RCC 7860 (cell line): ENCODE results near the gene RPUSD3.
A peak's percentile ranks its signal among the peaks of the same experiment; 100 is the strongest.

Experiments
- DNase-seq: peaks from one replicate; pipeline ENCODE4 v3.0.0-alpha.2; 2015; ENCODE audit warnings: low spot score
- FAIRE-seq: peaks from 2 replicates; lab custom pipeline; 2012; peaks lifted over from hg19 to GRCh38; lab: Jason Lieb, UNC

The RPUSD3 gene

DNA sequence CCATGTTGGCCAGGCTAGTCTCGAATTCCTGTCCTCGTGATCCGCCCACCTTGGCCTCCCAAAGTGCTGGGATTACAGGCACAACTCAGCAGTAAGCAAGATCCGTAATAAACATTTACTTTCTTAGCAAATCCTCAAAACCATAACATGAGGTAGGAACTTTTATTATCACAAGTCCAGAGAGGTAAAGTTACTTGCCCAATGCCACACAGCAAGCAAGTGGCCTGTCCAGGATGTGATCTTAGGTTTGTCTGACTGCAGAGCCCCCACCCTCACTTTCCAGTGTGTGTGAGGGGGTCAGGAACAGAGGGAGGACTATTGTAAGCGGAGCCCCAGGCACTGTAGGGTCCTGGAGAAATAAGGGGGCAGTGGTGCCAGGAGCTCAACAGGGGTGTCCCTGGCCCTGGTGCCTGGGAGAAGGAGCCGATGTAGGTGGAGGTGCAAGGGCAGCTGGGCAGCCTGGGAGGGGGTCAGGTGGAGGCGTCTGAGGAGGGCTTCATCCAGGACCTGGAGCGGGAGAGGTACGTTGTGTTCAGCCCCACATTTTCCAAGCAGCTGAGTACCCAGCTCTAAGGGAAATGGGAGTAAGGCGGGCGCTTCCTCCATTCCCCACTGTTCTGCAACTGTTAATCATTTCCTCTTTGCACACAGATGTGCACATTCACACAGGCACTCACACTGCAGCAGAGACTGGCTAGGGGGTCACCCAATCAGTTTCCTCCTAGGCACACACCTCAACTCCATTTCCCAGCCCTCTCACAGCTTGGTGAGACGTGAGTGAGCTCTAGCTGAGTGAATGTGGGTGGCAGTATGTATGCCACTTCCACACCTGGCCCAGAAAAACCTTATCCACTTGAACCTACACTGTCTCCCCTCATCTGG, 5.9 kb downstream of the RPUSD3 start:
- no peak for DNase-seq
- FAIRE-seq = no peak

DNA sequence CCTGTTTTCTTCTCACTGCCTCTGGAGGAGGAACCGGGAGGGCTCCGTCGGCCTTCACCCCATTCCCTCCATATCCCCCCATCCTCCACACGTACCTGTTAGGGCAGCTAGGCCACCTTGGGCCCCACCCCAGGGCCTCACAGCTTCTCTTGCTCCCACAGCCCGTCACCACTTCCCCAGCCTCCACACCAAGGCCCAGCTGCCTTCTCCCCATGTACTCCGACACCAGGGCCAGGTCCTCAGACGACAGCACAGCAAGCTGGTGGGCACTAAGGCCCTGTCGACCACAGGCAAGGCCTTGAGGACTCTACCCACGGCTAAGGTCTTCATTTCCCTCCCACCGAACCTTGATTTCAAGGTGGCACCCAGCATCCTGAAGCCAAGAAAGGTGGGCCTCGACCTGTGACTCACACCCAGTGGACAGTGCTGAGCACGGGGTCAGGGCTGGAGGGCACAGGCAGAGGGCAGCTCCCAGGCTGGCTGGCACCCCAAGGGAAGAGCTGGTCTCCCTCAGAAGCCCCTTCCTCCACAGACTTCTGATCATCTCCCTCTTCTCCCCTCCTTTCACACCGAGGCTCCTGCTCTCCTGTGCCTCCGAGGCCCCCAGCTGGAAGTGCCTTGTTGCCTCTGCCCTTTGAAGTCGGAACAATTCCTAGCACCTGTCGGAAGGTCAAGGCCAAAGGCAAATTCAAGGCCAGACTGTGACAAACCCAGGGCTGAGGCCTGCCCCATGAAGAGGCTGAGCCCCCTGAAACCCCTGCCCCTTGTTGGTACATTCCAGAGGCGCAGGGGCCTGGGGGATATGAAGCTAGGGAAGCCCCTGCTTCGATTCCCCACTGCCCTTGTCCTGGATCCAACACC, 9.1 kb downstream of the RPUSD3 start:
- no peak for FAIRE-seq
- DNase-seq = no peak

DNA sequence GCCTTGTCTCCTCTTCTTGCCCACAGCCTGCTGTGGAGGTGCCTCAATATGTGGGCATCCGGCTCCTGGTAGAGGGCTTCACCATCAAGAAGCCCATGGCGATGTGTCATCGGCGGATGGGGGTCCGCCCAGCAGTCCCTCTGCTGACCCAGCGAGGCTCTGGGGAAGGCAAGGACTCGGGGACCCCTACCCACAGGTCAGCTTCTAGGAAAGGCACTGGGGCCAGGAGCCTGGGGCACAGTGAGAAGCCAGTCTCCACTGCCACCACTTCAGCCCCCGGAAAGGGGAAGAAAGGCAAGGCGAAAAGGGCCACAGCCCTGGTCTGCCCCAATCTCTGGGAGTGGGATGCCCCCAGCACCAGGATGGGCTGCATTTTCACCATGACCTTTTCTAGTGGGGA, 10.7 kb downstream of the RPUSD3 start:
- FAIRE-seq (no peak), DNase-seq (no peak)

DNA sequence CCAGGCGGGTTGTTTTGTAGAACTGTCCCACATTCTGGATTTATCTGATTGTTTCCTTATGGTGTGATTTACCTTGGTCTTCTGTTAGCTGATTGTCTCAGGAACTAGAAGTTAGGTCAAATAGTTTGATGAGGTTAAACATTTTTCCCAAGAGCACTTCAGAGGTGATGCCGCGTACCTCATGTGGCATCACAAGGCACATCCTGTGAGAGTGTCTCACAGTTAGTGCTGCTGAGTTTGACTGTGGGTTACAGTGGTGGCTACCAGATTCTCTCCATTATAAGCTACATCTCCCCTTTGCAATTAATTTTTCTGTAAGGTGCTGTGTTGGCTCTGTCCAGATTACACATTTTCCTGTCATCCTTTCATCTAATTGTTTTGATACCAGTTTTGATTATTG, 12.6 kb downstream of the RPUSD3 start:
- FAIRE-seq = no peak
- no peak for DNase-seq

DNA sequence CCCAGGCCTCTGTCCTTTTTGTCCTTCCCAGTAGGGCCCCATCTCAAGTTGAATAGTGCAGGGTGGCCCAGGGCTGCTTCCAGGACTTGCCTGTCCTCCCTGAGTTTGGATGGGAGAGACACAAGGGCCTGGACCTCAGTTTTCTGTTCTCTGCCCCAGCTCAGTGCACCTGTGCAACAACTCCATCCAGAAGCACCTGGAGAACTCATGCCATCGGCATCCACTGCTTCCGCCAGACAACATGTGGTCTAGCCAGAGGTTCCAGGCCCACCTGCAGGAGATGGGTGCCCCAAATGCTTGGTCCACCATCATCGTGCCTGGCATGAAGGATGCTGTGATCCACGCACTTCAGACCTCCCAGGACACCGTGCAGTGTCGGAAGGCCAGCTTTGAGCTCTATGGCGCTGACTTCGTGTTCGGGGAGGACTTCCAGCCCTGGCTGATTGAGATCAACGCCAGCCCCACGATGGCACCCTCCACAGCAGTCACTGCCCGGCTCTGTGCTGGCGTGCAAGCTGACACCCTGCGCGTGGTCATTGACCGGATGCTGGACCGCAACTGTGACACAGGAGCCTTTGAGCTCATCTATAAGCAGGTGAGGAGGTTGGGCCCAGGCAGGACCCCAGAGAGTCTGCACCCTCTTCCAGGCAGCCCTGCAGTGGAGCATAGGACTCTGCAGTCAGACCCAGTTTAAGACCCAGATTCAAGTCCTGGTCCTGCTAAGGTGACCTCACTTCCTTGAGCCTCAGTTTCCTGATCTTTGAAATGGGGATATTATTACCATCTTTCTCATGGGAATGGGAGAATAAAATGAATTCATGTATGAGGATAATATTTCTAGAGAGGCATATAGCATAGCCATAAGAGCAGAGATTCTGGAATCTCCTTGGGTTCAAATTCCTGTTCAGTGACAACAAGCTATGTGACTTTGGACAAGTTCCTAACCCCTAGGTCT, 14.7 kb downstream of the RPUSD3 start:
- DNase-seq (no peak), FAIRE-seq (no peak)

DNA sequence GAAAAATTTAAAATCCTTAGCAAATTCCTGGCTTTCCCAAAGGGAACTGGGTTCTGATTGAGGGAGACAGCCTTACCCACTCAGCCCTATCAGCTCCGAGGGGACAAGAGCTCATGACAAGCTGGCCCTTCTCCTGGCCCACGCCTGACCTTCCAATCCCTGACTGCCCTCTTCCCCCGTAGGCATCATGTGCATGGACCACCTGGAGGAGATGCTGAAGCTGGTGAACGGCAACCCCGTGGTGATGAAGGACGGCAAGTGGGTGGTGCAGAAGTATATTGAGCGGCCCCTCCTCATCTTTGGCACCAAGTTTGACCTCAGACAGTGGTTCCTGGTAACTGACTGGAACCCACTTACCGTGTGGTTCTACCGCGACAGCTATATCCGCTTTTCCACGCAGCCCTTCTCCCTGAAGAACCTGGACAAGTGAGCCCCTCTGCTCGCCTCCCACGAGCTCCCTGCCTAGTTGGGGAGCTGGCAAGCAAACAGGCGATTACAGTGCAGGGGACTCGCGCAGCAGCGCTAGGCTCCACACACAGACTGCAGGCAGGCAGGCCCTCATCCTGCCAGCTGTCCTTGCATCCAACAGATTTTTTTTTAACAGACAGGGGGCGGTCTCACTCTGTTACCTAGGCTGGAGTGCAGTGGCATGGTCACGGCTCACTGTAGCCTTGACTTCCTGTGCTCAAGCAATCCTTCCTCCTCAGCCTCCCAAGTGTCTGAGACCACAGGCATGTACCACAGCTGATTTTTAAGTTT, 16.8 kb downstream of the RPUSD3 start:
- no peak for FAIRE-seq
- DNase-seq = peak; percentile 15

DNA sequence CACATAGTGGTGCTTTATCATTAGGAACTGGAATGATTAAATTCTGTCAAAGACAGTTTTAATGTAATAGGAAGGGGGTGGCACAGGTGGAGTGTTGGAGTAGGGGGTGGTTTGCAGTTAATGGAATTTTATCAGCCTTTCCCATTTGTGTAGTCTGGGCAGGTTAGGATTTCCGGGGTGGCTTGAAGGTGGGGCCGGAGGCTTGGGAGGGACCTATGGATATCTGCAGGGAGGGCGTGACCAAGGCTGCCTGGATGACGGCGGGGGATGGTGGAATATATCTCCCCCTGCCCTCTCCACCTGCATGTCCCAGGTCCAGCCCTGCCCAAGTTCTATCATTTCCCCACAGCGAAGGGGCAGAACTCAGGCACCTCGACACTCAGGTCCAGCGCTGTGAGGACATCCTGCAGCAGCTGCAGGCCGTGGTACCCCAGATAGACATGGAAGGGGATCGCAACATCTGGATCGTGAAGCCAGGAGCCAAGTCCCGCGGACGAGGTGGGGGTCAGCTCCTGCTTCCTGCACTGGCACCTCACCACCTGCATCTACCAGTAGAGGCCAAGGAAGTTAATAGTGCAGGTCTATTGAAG, 18.3 kb downstream of the RPUSD3 start:
- no peak for FAIRE-seq
- no peak for DNase-seq

DNA sequence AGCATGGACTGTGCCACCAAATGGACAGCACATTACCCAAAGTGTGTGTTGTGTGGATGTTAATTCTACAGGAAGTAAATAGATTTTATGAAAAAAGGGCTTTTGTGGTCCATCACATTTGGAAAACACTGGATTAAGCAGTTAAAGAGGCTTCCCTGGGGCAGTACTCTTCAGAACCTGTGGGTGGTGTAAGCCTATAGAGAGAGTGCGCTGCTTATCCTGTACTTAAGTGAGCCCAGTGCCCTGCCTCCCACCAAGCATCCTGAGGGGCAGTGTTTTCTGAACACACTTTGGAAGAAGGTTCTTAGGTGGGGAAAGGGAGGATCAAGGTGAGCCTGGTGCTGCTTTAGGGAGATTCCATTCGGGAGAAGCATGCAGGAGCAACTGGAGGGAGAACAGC, 22.9 kb downstream of the RPUSD3 start:
- FAIRE-seq (no peak), DNase-seq (no peak)

DNA sequence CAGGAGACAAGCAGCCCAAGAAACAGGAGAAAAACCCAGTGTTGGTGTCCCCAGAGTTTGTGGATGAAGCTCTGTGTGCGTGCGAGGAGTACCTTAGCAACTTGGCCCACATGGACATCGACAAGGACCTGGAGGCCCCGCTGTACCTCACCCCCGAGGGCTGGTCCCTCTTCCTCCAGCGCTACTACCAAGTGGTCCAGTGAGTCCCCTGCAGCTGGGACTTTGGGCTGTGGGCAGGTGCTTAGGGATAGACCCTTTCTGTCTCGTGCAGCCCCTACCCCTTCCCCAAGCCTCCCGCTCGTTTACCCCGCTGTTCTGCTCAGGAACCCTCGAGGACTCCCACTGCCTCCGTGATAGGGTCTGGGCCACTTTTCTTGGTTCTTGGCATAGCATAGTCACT, 23.3 kb downstream of the RPUSD3 start:
- FAIRE-seq (no peak), DNase-seq (no peak)

DNA sequence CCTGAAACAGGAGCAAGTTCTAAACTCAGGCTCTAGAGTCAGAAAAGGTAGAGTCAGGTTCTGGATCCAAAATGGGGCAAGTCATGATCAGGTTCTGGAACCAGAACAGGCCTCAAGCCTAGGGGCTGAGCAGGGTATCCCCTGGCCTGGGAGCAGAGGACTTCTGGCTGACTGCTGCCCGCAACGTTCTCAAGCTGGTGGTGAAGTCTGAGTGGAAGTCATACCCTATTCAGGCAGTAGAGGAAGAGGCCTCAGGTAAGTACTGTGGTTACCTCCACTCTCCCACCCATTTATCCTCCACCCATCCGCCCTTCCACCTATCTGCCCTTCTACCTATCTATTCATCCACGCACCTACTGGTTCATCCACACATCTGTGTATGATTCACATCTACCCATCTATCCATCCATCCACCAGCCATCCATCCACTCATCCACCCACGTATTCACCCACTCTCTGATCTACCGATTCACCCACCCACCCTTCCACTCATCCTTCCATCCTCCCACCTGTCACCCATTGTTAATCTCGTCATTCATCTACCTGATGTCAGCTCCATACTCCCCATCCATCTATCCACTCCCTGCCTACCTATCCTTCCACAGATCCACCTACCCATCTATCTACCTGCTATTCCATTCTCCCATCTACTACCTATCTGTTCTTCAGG, 25.0 kb downstream of the RPUSD3 start:
- no peak for DNase-seq
- FAIRE-seq = no peak

DNA sequence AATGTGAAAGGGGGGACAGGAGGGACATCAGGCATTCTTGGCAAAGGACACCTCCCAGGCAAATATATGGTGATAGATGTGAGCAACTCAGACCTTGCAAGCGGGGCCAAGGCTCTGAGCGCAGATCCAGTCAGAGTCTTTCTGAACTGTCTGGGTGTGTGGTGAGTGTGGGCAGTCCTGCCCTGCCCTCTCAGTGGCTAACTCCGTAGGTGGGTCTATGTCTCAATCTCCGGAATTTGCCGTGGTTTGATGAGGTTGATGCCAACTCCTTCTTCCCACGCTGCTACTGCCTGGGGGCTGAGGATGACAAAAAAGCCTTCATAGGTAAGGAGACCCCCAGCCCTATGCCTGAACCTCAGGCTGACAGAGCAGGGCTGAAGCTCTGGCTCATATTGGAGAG, 26.4 kb downstream of the RPUSD3 start:
- DNase-seq = no peak
- no peak for FAIRE-seq

DNA sequence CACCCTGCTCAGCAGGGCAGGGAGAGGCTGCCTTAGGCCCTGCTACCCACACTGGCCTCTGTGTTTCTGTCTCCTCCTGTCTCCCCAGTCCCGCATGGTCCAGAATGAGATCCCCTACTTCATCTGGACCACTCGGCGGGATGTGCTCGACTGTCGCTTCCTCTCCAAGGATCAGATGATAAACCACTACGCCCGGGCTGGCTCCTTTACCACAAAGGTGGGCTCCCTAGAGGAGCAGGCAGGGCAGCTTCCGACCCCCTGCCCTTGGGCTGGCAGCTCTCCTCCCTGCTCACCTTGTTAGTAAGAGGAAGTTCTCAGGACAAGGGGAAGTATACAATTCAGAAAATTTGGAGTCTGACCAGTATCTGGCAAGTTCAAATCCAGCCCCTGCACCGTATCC, 27.8 kb downstream of the RPUSD3 start:
- FAIRE-seq (no peak), DNase-seq (no peak)

DNA sequence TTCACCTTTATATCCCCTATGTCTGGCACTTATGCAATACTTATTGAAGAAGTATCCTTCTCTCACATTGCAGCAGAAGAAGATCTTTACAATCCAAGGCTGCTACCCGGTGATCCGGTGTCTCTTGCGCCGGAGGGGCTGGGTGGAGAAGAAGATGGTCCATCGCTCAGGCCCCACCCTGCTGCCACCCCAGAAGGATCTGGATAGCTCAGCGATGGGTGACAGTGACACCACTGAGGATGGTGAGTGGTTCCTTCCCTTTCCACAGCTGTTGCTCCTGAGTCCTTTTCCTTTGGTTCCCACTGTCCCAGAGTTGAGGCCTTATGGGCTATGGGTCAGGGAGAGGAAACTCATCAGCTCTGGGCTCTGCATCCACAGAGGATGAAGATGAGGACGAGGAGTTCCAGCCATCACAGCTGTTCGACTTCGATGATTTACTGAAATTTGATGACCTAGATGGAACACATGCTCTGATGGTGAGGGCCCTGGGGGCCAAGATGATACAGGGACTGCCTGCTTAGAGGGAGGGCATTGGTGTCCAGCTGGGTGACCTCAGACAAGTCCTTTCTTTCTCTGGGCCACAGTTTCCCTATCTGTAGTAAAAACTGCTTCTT, 30.8 kb downstream of the RPUSD3 start:
- no peak for DNase-seq
- no peak for FAIRE-seq

DNA sequence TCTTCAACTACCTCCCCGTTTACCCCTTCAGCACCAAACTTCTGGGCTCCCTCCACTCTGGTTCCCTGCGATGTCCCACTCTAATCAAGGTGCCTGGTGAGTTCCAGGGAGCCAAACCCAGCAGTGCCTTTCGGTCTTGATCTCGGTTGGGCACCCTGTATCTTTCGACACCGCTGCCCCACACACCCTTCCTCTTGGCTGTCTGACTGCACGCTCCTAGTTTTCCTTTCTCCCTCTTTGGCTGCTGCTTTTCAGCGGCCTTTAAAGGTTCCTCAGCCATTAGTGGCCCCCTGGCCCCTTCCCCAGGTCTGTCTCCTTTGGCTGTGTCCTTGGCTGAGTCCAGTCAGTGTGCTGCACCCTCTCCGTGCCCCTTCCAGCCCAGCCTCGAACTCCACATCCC, 33.0 kb downstream of the RPUSD3 start:
- DNase-seq (no peak), FAIRE-seq (no peak)

DNA sequence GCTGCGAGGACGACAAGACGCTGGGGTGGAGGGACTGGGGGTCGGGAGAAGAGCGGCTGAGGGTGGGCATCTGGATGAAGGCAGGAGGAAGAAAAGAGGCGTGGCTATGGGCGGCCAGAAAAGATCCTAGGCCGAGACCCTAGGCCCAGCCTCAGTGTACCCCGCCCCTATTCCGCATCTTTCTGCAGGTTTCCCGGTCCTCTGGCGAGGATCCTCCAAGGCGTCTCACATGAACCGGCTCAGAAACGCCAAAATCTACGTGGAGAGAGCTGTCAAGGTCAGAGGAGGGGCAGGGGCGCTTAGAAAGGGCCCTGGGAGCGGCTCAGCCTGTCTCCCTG, 33.4 kb downstream of the RPUSD3 start:
- FAIRE-seq = no peak
- DNase-seq = no peak

DNA sequence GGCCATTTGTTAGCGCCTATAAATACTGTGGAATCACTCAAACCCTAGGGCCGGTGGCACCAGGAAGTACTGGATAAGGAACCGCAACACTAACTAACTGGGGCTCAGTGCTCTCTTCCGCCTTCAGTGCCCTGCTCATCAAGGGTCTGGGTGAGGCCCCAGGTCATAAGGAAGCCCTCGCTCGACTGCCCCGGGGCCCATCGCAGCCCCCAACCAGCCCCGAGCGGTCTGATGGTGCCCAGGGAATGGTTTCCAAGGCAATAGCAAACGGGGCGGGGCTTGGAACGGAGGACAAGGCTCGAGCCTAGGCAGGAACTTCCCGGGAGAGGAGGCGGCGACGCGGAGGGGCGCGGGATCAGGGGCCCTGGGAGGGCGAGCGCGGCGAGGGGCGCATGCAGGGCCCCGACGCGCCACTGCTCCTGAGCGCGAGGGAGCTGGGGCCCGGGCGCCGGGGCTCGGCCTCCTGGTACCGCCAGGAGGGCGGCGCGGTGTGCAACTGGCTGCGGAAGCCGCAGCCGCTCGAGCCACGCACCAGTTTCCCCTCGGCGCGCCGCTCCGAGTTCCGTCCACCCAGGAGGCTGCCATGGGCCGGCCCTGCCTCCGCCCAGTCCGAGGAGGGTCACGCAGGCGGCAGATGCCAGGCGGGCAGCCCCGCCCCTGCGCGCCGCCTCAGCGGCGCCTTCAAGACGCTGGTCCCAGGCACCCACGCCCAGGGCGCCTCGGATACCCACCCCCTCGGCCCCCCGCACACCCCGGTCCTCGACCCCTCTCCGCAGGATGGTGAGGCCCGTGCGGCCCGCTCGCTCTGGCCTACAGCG, 34.0 kb downstream of the RPUSD3 start, which contains the start of gene TTLL3:
Gene TTLL3 (plus strand): TSS at position 648 of the 818 bp plus-strand sequence. CDS start 400 bp downstream, outside the sequence.
- peak; percentile 35 for DNase-seq
- no peak for FAIRE-seq

DNA sequence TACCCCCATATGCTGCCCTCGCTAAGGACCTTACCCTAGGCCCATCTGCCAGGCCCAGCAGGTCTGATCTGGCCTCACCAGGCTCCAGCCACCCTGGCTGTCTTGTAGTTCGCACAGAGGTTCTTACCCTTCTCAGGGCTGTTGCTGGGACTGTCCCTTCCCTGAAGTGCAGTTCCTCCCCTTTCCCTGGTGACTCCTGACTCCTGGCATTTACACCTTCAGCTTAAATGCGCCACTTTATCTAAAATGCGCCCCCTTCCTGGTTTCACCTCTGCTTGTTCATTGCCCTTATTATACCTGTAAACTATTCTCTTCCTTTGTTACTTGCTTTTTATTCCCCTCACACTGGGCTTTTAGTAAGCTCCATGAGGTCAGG, 34.6 kb downstream of the RPUSD3 start:
- DNase-seq (no peak), FAIRE-seq (no peak)
